ENCODE data around the gene EGR4.
"Not testable (repeated sequence)": the region's sequence is repeated elsewhere in the genome, so short reads cannot be mapped to it uniquely, and the experiment has no call there.

Gene EGR4

DNA sequence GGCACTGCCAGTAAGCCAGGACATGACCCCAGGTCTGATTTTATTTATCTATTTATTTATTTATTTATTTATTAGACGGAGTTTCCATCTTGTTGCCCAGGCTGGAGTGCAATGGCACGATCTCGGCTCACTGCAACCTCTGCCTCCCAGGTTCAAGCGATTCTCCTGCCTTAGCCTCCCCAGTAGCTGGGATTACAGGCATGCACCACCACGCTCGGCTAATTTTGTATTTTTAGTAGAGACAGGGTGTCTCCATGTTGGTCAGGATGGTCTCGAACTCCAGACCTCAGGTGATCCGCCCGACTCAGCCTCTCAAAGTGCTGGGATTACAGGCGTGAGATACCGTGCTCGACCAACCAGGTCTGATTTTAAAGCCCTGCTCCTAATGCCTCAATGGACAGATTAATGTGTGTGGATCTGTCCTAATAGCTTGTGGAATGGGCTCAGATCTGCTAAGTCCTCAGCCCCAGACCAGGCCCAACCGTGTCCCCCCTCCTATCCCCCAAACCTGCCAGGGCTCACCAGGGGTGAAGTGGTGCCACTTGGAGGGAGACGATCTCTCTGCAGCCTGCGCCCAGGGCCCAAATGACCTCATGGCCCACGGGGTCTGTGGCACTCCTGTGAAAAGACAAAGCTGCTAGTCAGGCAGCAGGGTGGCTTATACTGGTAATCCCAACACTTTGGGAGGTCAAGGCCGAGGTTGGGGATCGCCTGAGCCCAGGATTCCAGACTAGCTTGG is 30.5 kb downstream of the EGR4 start:
- not testable (repeated sequence) for DNase-seq

- DNase-seq: no peak
Measured at GRCh38 chr2:73262108-73262651, 31.2 kb downstream of the EGR4 start.

DNA sequence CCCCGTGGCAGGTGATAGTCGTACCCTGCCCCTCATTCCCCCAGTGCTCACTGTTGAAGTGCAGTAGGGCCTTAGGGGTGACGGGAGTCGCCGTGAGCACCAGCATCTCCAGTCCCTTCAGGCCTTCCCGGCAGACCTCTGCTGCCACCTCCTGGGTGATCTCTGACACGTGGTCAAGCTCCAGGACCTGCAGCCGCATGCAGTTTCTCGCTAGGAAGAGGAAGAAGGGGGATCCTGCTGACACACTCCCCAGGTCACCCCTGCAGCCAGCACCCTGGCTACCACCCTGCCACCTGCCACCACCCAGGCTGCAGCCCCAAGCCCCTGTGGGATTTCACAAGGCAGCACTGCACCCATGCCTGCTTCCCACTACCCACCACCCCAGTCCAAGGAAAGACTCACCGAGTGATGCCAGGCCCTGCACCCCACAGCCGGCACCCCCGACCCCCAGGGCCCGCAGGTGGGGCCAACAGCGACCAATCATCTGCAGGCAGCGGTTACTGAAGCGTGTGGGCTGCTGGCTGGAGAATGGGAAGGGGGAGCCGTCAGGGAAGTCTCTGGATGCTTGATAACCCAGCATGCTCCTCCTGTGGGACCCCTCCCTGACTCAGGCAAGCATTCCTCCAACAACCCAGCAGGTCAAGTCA is 32.9 kb downstream of the EGR4 start:
- DNase-seq: peak; percentile 23

GRCh38 chr2:73259704-73260337 is 33.5 kb downstream of the EGR4 start:
- DNase-seq: no peak

GRCh38 chr2:73259276-73259675 is 34.1 kb downstream of the EGR4 start:
- no peak for DNase-seq

DNA sequence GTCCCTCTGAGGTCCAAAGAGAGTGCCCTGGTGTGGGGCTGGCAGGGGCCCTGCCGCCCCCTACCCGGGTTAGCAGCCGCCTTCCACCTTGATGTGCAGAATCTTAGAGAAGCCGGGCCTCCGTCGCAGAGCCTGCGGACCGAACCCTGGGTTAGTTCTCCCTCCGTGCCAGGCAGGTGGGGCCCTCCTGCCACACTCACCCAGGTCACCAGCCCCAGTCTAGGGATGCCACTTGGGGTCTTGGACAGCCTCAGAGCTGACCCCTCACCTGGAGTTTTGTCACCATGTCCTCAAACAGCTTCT is 34.5 kb downstream of the EGR4 start:
- DNase-seq: no peak

DNA sequence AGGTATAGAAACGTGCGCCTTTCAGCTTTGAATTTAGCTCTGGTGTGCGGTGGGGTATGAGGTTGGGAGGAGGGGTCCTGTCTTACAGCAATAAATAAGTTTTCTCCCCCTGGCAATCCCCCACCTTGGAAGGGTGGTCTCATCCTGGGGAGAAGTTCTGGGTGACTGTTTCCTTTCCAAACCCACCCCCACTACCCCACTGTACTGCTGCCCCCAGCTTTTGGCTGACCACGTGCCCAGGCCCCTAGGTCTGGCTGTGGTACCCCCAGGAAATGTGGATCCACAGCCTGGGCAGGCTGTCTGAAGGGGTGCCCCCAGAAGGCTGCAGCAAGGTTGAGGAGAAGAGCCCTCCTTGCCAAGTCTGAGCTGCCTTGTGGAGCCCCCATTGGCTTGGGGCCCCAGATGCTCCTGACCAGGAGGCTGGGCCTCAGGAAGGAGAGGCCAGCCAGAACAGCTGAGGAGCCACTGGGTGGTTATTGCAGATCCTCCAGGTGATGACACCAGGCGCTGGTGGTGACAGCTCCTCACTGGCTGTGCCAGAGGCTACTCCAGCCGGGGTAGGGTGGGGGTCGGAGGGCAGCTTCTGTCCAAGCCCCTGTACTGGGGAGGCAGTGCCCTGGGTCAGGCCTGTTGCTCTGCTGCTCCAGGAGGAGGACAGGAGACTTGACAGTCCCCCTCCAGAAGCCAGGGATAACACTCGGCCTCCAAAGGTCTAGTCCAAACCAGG is 35.0 kb downstream of the EGR4 start:
- no peak for DNase-seq

- no peak for DNase-seq
Measured at GRCh38 chr2:73257425-73258125, 35.8 kb downstream of the EGR4 start.

- no peak for DNase-seq
Measured at GRCh38 chr2:73257021-73257420, 36.3 kb downstream of the EGR4 start.

GRCh38 chr2:73256618-73256922 is 36.8 kb downstream of the EGR4 start:
- no peak for DNase-seq

GRCh38 chr2:73255907-73256617 is 37.3 kb downstream of the EGR4 start:
- DNase-seq: no peak

DNA sequence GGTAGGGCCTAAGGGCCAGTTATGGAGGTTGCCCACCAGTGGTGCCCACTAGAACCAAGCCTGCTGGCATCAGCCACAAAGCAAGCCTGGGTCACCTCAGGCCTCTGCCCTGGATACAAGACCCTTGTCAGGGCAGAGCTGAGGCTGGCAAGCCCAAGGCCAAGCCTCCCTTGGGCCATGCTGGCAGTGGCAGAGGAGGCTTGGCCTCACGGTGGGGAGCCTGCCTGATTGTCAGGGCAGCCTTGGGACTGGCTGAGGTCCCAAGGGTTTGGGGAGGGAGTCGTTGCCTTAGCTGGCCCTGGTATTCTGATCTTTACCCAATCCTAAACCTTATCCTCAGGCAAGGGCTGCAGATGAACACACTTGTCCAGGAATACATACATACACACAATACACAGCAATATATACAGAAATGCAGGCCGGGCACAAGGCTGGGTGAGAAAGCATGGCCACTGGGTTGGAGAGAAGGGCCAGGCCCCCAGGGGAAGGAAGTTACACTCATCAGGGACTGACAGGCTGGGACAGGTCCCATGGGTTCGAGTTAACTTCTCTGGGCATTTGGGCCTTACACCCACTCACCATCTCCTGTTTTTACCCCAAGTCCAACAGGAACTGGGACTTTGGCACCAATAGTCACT is 38.2 kb downstream of the EGR4 start:
- no peak for DNase-seq

GRCh38 chr2:73254343-73255006 is 38.9 kb downstream of the EGR4 start:
- DNase-seq: no peak

- DNase-seq: no peak
Measured at GRCh38 chr2:73253901-73254300, 39.4 kb downstream of the EGR4 start.

- DNase-seq: no peak
Measured at GRCh38 chr2:73253400-73253799, 39.9 kb downstream of the EGR4 start.

DNA sequence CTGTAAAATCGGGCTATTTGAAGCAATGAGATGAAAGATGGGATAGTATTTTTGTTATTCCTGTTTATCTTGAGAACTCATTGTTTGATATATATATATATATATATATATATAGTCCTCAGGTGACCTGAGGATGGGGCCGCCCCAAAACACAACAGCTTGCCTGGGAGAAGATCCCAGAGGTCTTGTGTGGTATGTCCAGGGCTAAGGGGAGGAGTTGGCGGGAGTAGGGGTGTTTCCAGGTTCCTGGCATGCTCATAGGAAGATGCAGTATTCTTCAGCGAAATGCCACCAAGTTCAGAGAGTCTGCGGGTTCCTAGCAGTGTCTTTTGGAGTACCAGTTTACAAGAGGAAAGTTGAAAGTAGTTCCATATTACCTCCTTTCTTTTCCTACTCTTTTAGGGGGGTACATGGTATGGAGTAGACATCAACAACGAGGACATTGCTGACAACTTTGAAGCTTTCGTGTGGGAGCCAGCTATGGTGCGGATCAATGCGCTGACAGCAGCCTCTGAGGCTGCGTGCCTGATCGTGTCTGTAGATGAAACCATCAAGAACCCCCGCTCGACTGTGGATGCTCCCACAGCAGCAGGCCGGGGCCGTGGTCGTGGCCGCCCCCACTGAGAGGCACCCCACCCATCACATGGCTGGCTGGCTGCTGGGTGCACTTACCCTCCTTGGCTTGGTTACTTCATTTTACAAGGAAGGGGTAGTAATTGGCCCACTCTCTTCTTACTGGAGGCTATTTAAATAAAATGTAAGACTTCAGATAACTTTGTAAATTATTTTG is 40.9 kb downstream of the EGR4 start:
- no peak for DNase-seq

GRCh38 chr2:73250872-73251846 is 42.2 kb downstream of the EGR4 start:
- no peak for DNase-seq

GRCh38 chr2:73249636-73250035 is 43.7 kb downstream of the EGR4 start:
- no peak for DNase-seq

GRCh38 chr2:73246850-73247249 is 46.5 kb downstream of the EGR4 start:
- DNase-seq: no peak
